Neural progenitor cell (in vitro differentiated cells): ENCODE measurements around the gene ZFYVE9. TPM values are rescaled to one million over a fixed set of nuclear protein-coding genes. Genes with fewer than 3 reads are reported as not detected.

Source experiments
- DNase-seq: peaks from one replicate; pipeline ENCODE4 v3.0.0-alpha.2; 2016; ENCODE audit warnings: low spot score
- H2AFZ ChIP-seq: fragments of 200-600 bp; sonication (generic); replicated peaks from 2 replicates; pipeline ENCODE4 v1.6.1; 2016; ENCODE audit warnings: antibody characterized with exemption
- H3F3A ChIP-seq: fragments of 200-600 bp; sonication (generic); 2 replicates; pipeline ENCODE4 v1.6.1; 2016; ENCODE audit warnings: antibody characterized with exemption, low read depth
- H3K27ac ChIP-seq: fragments of 200-600 bp; sonication (generic); 2 replicates; pipeline ENCODE4 v1.5.1; 2016; ENCODE audit warnings: mild to moderate bottlenecking
- H3K27me3 ChIP-seq: fragments of 200-600 bp; sonication (generic); 2 replicates; pipeline ENCODE4 v1.6.1; 2016; ENCODE audit warnings: mild to moderate bottlenecking, moderate library complexity
- H3K36me3 ChIP-seq: fragments of 200-600 bp; sonication (generic); 2 replicates; pipeline ENCODE4 v1.5.1; 2016
- H3K4me1 ChIP-seq: fragments of 200-600 bp; sonication (generic); 2 replicates; pipeline ENCODE4 v1.6.1; 2016; ENCODE audit warnings: mixed run types
- H3K4me2 ChIP-seq: fragments of 200-600 bp; sonication (generic); 2 replicates; pipeline ENCODE4 v1.6.1; 2016
- H3K4me3 ChIP-seq: fragments of 200-600 bp; sonication (generic); 2 replicates; pipeline ENCODE4 v1.5.1; 2016
- H3K79me2 ChIP-seq: fragments of 200-600 bp; sonication (generic); 2 replicates; pipeline ENCODE4 v1.6.1; 2016; ENCODE audit warnings: low read depth
- H3K9ac ChIP-seq: fragments of 200-600 bp; sonication (generic); 2 replicates; pipeline ENCODE4 v1.6.1; 2016
- H3K9me3 ChIP-seq: fragments of 200-600 bp; sonication (generic); 2 replicates; pipeline ENCODE4 v1.5.1; 2016; ENCODE audit warnings: low read depth
- H4K20me1 ChIP-seq: fragments of 200-600 bp; sonication (generic); 2 replicates; pipeline ENCODE4 v1.6.1; 2016; ENCODE audit warnings: low read depth
- H3K27ac Mint-ChIP-seq: 3 replicates; pipeline ENCODE4 v1.8.0; 2021; ENCODE audit warnings: mixed read lengths
- H3K27me3 Mint-ChIP-seq: 2 replicates; pipeline ENCODE4 v1.8.0; 2022; ENCODE audit warnings: low read depth, mild to moderate bottlenecking, inconsistent platforms, moderate library complexity, mixed read lengths; ENCODE audit not compliant: insufficient read depth
- H3K36me3 Mint-ChIP-seq: 3 replicates; pipeline ENCODE4 v1.8.0; 2021; ENCODE audit warnings: mixed read lengths
- H3K4me1 Mint-ChIP-seq: 3 replicates; pipeline ENCODE4 v1.8.0; 2021; ENCODE audit warnings: mixed read lengths
- H3K4me3 Mint-ChIP-seq: 3 replicates; pipeline ENCODE4 v1.8.0; 2021; ENCODE audit warnings: mild to moderate bottlenecking, moderate library complexity, mixed read lengths
- H3K9me3 Mint-ChIP-seq: 3 replicates; pipeline ENCODE4 v1.8.0; 2020; ENCODE audit warnings: mixed read lengths
- EZH2 ChIP-seq: fragments of 200-600 bp; sonication (generic); IDR thresholded peaks from 2 replicates; pipeline ENCODE4 v1.6.1; 2017; ENCODE audit warnings: antibody characterized with exemption, mild to moderate bottlenecking, moderate library complexity
- EZH2phosphoT487 ChIP-seq: fragments of 200-600 bp; sonication (generic); IDR thresholded peaks from 2 replicates; pipeline ENCODE4 v1.6.1; 2017; ENCODE audit warnings: antibody characterized with exemption
- total RNA-seq: library from RNA; depleted of rRNA; stranded (reverse); fragments of >200 nt; gene quantifications from 2 replicates; pipeline ENCODE4 v1.2.3, GENCODE V29; 2015; ENCODE audit warnings: low replicate concordance
- TF ChIP-seq, protein P1 (sequence below): fragments of 200-600 bp; sonication (generic); IDR thresholded peaks from 2 replicates; pipeline ENCODE4 v1.5.1; 2017; ENCODE audit warnings: antibody characterized with exemption, mild to moderate bottlenecking

ZFYVE9 gene
- total RNA-seq, 1 donor from 2014 or later = 42.7 TPM

DNA sequence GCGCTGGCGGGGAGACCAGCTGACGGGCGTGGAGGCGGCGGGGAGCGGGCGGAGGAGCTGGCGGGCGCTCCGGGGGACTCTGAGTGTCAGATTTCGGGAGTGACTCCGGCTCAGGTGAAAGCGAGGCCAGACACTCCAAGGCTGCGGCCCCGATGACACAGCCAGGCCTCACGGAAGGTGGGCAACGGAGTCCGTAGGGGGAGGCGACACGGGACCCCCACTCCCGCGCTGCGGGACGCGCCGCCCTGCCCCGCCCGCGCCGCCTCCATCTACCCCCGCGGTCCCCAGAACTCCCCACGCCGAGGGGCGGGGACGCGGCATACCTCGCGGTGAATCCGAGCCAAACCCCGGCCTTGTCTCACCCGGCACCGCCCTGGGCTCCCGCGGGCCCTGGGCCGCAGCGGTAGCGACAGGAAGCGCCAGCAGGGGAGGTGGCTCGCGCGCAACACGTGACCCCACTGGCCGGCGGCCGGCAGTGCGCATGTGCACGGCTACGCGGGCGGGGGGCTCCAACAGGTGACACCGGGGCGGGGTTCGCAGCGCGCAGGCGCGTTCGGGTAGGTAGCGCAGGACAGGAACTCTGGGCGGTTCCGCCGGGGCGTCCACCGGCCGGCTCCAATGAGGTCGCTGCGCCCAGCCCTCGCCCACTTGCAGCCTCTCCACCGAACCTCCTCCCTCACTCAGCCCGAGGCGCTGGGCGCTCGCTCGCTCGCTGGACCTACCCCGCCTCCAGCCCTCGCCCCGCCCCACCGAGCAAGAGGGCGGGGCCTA lies 224.0 kb downstream of the ZFYVE9 start, which contains the start of gene CC2D1B:
CC2D1B (minus strand) TSS at position 460 of the 771 bp plus-strand sequence. CDS start 1,585 bp downstream, outside the sequence.
- Mint-ChIP-seq H3K27me3 (peaks cover 16% of the 10 kb centered on the region), H3K4me1 (peaks cover 24% of the 10 kb centered on the region), H3K4me3 (peak within 1 kb of the TSS; percentile 96), H3K36me3 (peaks cover 20% of the 10 kb centered on the region), H3K9me3 (peaks cover 4% of the 10 kb centered on the region), H3K27ac (peak within 1 kb of the TSS; percentile 61)
- Histone ChIP-seq H3K4me2 (peak within 1 kb of the TSS; percentile 85), H3F3A (peaks cover 40% of the 10 kb centered on the region), H3K27me3 (no peaks in the 10 kb centered on the region), H3K9ac (peak within 1 kb of the TSS; percentile 76), H4K20me1 (no peaks in the 10 kb centered on the region), H3K4me3 (peak within 1 kb of the TSS; percentile 90), H3K27ac (peak within 1 kb of the TSS; percentile 74), H3K36me3 (no peaks in the 10 kb centered on the region), H3K4me1 (peaks cover 5% of the 10 kb centered on the region), H3K9me3 (no peaks in the 10 kb centered on the region), H2AFZ (peak within 1 kb of the TSS; percentile 96), H3K79me2 (peaks cover 15% of the 10 kb centered on the region)
- DNase-seq = peak; percentile 99
- no peak for TF ChIP-seq EZH2phosphoT487
- TF ChIP-seq EZH2 = no peak
- TF ChIP-seq, protein P1, sequence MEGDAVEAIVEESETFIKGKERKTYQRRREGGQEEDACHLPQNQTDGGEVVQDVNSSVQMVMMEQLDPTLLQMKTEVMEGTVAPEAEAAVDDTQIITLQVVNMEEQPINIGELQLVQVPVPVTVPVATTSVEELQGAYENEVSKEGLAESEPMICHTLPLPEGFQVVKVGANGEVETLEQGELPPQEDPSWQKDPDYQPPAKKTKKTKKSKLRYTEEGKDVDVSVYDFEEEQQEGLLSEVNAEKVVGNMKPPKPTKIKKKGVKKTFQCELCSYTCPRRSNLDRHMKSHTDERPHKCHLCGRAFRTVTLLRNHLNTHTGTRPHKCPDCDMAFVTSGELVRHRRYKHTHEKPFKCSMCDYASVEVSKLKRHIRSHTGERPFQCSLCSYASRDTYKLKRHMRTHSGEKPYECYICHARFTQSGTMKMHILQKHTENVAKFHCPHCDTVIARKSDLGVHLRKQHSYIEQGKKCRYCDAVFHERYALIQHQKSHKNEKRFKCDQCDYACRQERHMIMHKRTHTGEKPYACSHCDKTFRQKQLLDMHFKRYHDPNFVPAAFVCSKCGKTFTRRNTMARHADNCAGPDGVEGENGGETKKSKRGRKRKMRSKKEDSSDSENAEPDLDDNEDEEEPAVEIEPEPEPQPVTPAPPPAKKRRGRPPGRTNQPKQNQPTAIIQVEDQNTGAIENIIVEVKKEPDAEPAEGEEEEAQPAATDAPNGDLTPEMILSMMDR = peak; percentile 11

DNA sequence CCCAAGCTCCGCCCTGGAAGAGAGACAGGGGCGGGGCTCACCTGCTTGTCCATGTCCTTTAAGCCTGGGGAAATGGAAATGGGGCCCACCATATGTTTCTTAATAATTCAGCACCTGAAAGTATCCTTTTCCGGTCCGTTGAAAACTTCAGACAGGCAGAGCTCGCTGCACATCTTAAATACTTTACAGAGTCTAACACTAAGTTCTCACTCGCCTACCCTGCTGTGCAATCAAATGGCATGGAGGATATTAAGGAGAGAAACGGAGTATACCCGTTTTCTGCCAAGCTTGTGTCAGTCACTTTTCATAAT lies 224.6 kb downstream of the ZFYVE9 start:
- H3K36me3 Mint-ChIP-seq = peaks cover 14% of the 10 kb centered on the region
- Histone ChIP-seq H3K27me3 (no peaks in the 10 kb centered on the region), H3K79me2 (peaks cover 15% of the 10 kb centered on the region), H3K9me3 (no peaks in the 10 kb centered on the region), H3K36me3 (no peaks in the 10 kb centered on the region), H4K20me1 (no peaks in the 10 kb centered on the region), H3K4me2 (peak overlapping the region; percentile 71), H2AFZ (peak overlapping the region; percentile 83), H3K4me3 (peak overlapping the region; percentile 90), H3F3A (peaks cover 45% of the 10 kb centered on the region), H3K4me1 (peaks cover 5% of the 10 kb centered on the region), H3K27ac (no peak overlapping the region), H3K9ac (no peak overlapping the region)
- H3K27me3 Mint-ChIP-seq = peaks cover 14% of the 10 kb centered on the region
- DNase-seq = no peak
- TF ChIP-seq EZH2 (no peak), EZH2phosphoT487 (no peak)
- TF ChIP-seq, protein P1 = no peak
- peaks cover 4% of the 10 kb centered on the region for H3K9me3 Mint-ChIP-seq
- peak overlapping the region; percentile 42 for H3K27ac Mint-ChIP-seq
- peaks cover 24% of the 10 kb centered on the region for H3K4me1 Mint-ChIP-seq
- peak overlapping the region; percentile 86 for H3K4me3 Mint-ChIP-seq

DNA sequence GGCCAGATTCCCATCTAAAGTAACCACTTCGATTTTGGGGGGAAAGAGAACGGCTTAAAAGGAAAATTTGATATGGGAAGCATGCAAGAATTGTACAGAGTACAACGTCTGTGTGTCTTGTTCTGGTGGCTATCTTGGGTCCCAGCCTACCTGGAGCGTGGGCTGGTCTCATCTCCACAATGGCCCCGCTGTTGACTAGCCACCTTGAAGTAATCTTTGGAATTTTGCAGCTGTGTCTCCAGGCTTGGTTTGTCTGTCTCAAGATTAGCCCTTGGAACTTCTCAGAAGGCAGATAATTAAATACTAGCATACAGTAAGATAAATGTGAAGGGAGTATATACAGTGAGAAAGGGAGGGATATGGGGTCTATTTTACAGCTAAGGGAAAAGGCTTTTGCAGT lies 225.4 kb downstream of the ZFYVE9 start:
- Histone ChIP-seq H3K9ac (no peak overlapping the region), H3K4me3 (no peak overlapping the region), H3K27me3 (no peaks in the 10 kb centered on the region), H3K4me2 (no peak overlapping the region), H3K79me2 (peaks cover 15% of the 10 kb centered on the region), H2AFZ (no peak overlapping the region), H3K36me3 (no peaks in the 10 kb centered on the region), H4K20me1 (no peaks in the 10 kb centered on the region), H3K4me1 (peaks cover 5% of the 10 kb centered on the region), H3F3A (peaks cover 48% of the 10 kb centered on the region), H3K9me3 (no peaks in the 10 kb centered on the region), H3K27ac (no peak overlapping the region)
- no peak for TF ChIP-seq EZH2phosphoT487
- no peak for TF ChIP-seq EZH2
- TF ChIP-seq, protein P1 = no peak
- H3K27me3 Mint-ChIP-seq = peaks cover 14% of the 10 kb centered on the region
- peak overlapping the region; percentile 86 for H3K4me3 Mint-ChIP-seq
- peaks cover 4% of the 10 kb centered on the region for H3K9me3 Mint-ChIP-seq
- DNase-seq = no peak
- H3K27ac Mint-ChIP-seq = peak overlapping the region; percentile 38
- peaks cover 24% of the 10 kb centered on the region for H3K4me1 Mint-ChIP-seq
- peaks cover 8% of the 10 kb centered on the region for H3K36me3 Mint-ChIP-seq
